IMR-90 (cell line): Measurements from ENCODE around the gene ASB1.

Source experiments
- CEBPB ChIP-seq: IDR thresholded peaks from 2 replicates; pipeline ENCODE4 v1.6.1; 2012; ENCODE audit warnings: low read depth, low read length, improper control_type of control experiment
- MAFK ChIP-seq: IDR thresholded peaks from 2 replicates; pipeline ENCODE4 v1.6.1; 2012; ENCODE audit warnings: low read depth, low read length, improper control_type of control experiment
- POLR2A ChIP-seq: IDR thresholded peaks from 2 replicates; pipeline ENCODE4 v1.6.1; 2012; ENCODE audit warnings: mild to moderate bottlenecking, low read depth, low read length
- RAD21 ChIP-seq: IDR thresholded peaks from 2 replicates; pipeline ENCODE4 v1.6.1; 2012; ENCODE audit warnings: low read length, improper control_type of control experiment
- TF ChIP-seq, protein P1 (sequence below): conservative IDR thresholded peaks from 2 replicates; pipeline ENCODE4 v1.5.1; 2012; ENCODE audit warnings: mild to moderate bottlenecking, low read depth, low read length, improper control_type of control experiment
- TF ChIP-seq, protein P2 (sequence below): fragments of 150-350 bp; IDR thresholded peaks from 2 replicates; pipeline ENCODE4 v1.6.1; 2017; ENCODE audit warnings: mild to moderate bottlenecking, antibody characterized with exemption, low read length, low read depth

DNA sequence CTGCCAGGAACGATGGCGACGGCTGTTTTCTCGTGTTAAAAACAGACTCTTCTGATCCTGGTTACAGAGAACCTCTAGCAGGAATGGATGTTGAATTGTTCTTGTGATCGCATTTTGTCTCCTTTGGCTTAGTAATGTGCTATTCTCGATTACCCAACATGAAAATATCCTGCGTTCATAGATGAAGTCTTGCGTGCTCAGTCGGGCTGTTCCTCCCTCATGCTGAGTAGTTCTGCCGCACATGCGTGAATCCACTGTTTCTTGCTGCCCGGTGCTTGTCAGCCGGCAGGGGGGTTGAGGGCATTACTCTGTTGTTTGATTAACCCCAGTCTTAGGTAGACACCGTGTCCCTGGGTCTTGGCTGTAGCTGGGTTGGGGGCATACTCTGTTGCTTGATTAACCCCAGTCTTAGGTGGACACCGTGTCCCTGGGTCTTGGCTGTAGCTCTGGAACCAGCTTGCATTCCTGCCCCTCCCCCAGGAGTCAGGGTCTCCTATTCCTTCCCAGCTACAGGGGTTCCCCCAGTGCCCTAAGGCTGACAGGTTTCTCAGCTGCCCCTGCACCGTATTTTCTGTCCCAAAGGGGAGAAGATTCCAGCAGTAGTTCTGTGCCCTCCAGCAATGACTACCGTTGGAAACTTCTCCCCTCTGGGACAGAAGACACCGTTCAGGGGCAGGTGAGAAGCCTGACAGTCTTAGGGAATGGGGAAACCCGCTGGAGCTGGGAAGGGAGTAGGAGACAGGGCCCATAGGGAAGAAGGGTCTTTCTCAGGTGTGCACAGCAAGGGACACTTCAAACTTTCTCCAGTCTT lies 22.1 kb upstream of the ASB1 start:
- TF ChIP-seq POLR2A (no peak), RAD21 (no peak), MAFK (no peak), CEBPB (no peak)
- TF ChIP-seq, protein P1, sequence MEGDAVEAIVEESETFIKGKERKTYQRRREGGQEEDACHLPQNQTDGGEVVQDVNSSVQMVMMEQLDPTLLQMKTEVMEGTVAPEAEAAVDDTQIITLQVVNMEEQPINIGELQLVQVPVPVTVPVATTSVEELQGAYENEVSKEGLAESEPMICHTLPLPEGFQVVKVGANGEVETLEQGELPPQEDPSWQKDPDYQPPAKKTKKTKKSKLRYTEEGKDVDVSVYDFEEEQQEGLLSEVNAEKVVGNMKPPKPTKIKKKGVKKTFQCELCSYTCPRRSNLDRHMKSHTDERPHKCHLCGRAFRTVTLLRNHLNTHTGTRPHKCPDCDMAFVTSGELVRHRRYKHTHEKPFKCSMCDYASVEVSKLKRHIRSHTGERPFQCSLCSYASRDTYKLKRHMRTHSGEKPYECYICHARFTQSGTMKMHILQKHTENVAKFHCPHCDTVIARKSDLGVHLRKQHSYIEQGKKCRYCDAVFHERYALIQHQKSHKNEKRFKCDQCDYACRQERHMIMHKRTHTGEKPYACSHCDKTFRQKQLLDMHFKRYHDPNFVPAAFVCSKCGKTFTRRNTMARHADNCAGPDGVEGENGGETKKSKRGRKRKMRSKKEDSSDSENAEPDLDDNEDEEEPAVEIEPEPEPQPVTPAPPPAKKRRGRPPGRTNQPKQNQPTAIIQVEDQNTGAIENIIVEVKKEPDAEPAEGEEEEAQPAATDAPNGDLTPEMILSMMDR = no peak
- TF ChIP-seq, protein P2, sequence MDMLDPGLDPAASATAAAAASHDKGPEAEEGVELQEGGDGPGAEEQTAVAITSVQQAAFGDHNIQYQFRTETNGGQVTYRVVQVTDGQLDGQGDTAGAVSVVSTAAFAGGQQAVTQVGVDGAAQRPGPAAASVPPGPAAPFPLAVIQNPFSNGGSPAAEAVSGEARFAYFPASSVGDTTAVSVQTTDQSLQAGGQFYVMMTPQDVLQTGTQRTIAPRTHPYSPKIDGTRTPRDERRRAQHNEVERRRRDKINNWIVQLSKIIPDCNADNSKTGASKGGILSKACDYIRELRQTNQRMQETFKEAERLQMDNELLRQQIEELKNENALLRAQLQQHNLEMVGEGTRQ = no peak
